HG02588 (cell line): ENCODE measurements around the gene PPP6C.

Experiments used
- ATAC-seq: cut with Tn5 transposase; IDR thresholded peaks from one replicate; pipeline ENCODE4 v1.9.1; 2021; ENCODE audit warnings: mild to moderate bottlenecking, moderate library complexity; ENCODE audit not compliant: unreplicated experiment

Gene PPP6C

GRCh38 chr9:125099816-125100215 is 89.8 kb downstream of the PPP6C start:
- no peak for ATAC-seq
